ENCODE measurements around the gene ANAPC2.

Gene ANAPC2

GRCh38 chr9:137126786-137127185, 61.6 kb downstream of the ANAPC2 start:
- no peak for DNase-seq (ENCODE audit: low read depth)
- no peak overlapping the region for H3K4me3 ChIP-seq (ENCODE audit: low read length)
- TF ChIP-seq CTCF (conservative IDR thresholded peaks at IDR 0.05; ENCODE audit: low read length) = no peak

Measured in AG10803 (cell line).